ENCODE results near the gene KCNJ5.

KCNJ5 gene

DNA sequence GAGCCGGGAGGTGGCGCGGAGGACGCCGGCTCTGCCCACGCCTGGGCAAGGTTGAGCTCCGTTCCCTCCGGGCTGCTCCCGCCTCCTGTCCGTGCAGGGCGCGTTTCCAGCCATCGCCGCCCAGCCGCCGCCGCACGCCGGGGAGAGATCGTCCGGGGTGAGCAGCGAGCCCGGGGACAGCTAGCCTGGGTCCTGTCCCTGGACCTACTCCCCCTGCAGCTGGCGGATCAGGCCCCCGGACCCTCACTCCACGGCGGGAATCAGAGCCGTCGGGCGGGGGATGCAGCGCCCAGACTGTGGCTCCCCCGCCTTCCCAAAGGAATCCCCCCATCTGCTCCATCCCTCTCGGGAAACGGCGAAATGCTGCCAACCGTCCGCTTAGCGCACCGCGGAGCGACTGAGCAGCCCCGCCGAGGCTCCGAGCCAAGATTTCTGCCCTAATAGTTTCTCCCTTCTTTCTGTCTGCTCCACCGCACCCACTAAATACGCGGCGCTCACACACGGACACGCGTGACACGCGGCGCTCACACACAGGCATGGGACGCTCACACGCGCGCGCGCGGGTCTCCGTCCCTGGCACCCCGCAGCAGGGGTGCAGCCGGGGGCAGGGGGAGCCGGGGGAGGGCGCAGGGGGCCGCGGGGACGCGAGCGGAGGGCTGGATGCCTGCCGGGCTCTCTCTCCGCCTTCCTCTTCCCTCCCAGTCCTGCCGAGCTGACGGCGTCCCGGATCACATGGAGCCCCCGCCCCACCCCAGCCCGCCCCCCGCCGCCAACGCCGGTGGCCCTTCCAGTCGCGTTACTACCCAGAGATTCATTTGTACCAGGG is at the start of gene KCNJ5:
KCNJ5 (plus strand) TSS at position 814 of the 826 bp plus-strand sequence. CDS start 19,918 bp downstream, outside the sequence.
- DNase-seq (ENCODE audit: low read depth, low spot score): peak; percentile 63

GRCh38 chr11:128841461-128842072 is 49.6 kb upstream of the KCNJ5 start:
- DNase-seq (ENCODE audit: low read depth, low spot score): no peak

- DNase-seq (ENCODE audit: low read depth, low spot score): no peak
Measured at GRCh38 chr11:128843198-128843785, 47.9 kb upstream of the KCNJ5 start.

GRCh38 chr11:128845334-128845780 is 45.8 kb upstream of the KCNJ5 start:
- no peak for DNase-seq (ENCODE audit: low read depth, low spot score)

- no peak for DNase-seq (ENCODE audit: low read depth, low spot score)
Measured at GRCh38 chr11:128846985-128847384, 44.2 kb upstream of the KCNJ5 start.

DNA sequence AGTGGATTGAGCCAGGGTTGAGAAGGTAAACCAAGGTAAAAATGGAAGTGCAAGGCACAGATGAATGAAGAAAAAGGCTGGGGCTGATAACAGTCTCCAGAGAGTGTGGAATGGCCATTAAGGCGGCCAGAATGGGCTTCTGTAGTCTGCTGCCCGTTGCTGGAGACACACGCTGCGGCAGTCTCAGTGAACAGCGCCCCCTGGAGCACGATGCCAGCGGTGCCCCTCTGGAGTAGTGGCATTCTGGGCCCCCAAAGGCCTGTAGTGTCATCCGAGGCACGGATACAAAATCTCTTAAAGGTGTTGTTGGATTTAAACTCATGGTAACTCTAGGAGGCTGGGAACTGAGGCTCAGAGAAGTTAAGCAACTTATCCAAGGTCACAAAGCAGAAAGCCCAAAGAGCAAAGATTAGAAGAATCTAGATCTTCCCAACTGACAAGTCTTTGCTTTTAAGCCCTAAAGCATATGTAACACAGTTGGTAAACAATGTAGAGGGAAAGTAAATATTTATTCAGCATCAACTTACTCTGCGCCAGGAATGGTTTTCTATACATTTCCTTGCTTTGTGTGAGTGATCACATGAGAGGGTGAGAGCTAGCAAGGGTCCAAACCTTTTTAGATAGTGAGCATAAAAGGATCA is 42.2 kb upstream of the KCNJ5 start:
- peak; percentile 46 for DNase-seq (ENCODE audit: low read depth, low spot score)

- no peak for DNase-seq (ENCODE audit: low read depth, low spot score)
Measured at GRCh38 chr11:128852327-128853023, 38.7 kb upstream of the KCNJ5 start.

DNA sequence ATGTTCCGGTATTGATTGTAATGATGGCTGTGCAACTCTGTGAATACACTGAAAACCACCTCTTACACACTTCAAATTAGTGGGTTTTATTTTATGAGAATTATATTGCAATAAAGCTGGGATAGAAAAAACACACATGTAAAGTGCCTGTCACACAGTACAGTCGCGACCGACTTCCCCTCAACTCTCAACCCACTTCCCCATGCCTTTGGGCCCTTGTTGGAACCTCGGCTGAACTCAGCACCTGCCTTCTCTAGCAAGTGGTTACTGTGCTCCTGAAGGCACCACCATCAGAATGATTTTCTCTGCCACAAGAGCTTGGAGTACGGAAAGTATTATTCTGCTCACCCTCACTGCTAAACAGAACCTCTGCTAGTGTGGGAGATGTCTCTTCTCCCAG is 37.6 kb upstream of the KCNJ5 start:
- no peak for DNase-seq (ENCODE audit: low read depth, low spot score)

DNA sequence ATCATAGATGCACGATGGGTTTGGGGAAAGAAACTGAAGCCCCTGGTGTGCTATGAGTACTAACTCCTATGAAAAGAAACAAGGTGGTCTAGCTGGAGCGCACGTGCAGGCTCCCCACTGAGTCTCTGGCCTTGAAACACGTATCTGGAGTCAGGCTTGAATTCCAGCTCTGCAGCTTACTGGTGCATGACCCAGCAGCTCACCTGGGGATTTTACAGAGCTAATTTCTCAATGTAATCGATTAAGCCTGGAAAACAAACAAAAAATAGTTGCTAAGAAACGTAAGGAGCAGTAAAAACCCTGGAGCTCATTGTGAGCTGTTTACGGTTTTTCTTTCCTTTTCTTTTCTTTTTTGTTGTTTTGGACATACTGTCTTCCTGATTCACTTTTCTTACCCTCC is 36.3 kb upstream of the KCNJ5 start:
- DNase-seq (ENCODE audit: low read depth, low spot score): no peak

- no peak for DNase-seq (ENCODE audit: low read depth, low spot score)
Measured at GRCh38 chr11:128856241-128856640, 34.9 kb upstream of the KCNJ5 start.

DNA sequence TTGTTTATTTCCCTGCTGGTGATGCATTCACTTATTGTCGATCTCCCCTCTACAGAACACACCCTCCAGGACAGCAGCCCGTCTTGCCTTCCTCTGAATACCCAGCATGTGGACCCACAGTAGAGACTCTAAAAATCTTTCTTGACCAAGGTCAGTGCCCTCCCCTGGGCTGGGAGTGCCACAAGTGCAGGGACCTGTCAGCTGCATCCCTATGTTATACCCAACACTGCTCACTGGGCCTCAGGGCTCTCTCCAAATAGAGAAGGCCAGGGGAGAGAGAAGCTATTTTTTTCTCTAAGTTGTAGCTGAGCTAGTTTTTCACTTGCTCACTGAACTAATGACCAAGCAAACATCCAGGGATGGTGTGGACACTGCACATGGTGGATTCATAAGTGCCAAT is 33.8 kb upstream of the KCNJ5 start:
- no peak for DNase-seq (ENCODE audit: low read depth, low spot score)

GRCh38 chr11:128859563-128860441 is 31.4 kb upstream of the KCNJ5 start:
- DNase-seq (ENCODE audit: low read depth, low spot score): peak; percentile 75

DNA sequence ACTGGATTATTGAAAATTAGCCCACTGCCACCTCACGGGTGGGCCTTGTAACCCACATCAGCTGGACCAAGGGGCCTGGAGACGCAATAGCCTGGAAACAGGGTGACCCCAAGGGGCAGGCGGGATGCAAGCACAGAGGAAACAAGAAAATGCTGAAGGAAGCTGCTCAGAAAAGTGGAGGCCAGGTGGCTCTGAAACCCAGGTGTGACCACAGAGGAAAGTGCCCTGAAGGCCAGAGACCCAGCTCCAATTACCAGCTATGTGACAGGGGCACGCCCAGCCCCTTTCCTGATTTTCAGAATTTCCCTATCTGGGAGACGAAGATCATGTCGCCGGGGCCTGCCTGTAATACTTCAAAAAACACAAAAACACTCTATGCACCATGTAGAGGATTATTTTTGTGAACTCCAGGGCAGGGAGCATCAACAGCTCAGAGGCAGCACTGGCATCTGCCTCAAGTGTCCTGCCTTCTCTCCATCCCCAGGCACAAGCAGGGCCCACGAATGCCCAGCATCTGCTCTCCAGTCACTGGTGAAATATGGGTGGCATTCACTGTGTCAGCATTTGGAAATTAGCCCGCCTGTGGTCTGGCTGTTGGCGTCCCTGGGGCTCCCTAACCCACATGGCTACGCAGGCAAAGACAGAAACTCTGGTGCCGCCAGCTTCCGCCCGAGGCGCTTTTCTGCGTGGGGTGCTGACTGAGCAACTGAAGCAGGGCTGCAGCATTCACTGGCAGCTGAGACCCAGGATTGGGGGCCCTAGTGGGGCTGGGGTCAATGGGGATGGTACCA is 30.4 kb upstream of the KCNJ5 start:
- DNase-seq (ENCODE audit: low read depth, low spot score): peak; percentile 84

- DNase-seq (ENCODE audit: low read depth, low spot score): no peak
Measured at GRCh38 chr11:128862406-128862805, 28.8 kb upstream of the KCNJ5 start.

DNA sequence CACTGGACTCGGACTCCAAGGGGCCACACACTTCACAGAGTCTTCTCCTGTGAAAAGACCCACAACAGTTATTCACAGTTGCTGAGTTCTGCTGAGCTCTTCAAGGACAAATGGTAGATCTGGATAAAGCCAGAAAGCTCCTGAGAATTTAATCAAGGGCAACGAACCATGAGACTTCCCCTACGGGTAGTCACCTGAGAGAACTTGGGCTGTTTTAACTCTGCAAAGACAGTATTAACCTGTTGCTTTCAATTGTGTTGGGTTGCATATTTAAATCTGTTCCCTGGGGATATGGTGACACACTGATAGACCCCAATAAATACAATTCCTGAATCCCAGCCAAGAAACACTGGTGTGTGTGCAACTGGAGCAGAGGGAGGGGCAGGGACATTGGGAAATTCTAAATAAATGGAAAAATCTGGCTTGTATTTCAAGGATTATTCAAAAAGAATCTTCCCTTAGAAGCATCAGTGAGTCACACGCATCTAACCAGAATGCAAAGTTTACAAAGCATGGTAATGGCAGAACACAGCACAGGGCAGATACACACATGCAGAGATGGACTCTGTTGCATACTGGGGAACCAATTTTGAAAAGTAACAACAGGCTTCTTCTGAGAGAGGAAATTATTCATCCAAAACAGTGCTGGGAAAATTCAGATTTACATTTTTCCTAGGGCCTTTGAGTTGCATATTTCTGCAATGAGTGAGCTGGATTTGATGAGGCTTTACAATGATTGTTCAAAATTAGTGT is 28.1 kb upstream of the KCNJ5 start:
- DNase-seq (ENCODE audit: low read depth, low spot score): peak; percentile 51

DNA sequence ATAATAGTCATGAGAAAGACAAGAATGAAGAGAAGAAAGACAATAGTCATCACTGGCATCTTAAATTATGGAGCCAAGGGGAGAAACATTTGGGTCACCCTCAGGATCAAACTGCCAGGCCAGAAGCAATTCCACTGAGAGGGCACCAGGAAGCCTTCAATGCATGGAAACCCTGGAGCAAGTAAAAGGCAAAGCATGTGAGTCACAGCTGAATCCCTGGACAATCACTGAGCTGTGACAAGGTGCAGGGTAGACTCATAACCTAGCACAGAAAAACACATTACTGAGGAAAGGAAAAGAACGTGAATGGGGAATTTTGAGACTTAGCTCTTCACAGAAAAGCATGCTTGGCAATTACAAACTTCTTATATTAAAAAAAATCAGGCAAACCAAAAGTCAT is 25.7 kb upstream of the KCNJ5 start:
- DNase-seq (ENCODE audit: low read depth, low spot score): no peak

- DNase-seq (ENCODE audit: low read depth, low spot score): no peak
Measured at GRCh38 chr11:128867277-128867676, 23.9 kb upstream of the KCNJ5 start, which contains the start of gene KCNJ1. TSS of gene KCNJ1 (minus strand) at chr11:128867296. CDS start at chr11:128840243, 27,053 bp downstream.

DNA sequence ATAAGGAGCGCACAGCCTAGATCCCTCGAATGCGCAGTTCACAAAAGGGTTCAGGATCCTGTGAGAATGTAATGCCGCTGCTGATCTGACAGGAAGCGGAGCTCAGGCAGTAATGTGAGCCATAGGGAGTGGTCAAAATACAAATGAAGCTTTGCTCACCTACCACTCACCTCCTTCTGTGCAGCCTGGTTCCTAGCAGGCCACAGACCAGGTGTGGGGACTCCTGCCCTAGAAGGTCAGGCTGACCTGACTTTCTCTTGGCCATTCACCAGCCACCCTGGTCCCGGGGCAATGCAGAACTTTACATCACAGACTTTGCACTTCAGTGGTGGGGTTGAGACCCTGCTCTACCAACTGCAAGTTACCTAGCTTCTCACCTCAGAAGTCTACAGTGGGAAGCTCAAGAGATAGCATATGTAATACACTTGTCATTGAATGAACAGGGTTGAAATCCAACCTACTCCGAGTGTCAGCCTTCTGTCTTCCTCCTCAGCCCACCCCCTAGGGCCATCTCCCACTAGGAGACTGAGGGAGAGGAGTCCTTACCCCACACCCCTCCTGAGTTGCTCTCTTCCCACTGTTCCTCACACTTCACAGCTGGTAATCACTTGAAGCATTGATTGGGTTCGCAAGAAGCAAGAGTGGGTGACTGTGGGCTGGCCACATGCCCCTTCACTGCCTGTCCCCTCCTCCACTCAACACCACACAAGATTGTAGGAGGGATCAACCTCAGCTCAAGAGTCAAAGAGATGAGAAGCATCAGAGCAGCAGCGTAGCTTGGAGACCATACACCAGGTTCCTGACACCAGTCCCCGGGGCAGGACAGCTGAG is 22.1 kb upstream of the KCNJ5 start:
- no peak for DNase-seq (ENCODE audit: low read depth, low spot score)

Data from astrocyte of the hippocampus (primary cell).